GM19099 (cell line): ENCODE results near the gene SPTBN5.

Experiments used
- POLR2A ChIP-seq: IDR thresholded peaks from 3 replicates; pipeline ENCODE4 v1.6.1; 2011; ENCODE audit warnings: low read depth; ENCODE audit not compliant: insufficient read length; ENCODE audit errors: extremely low read depth

The SPTBN5 gene

GRCh38 chr15:41816788-41817187, 77.1 kb downstream of the SPTBN5 start:
- no peak for TF ChIP-seq POLR2A

DNA sequence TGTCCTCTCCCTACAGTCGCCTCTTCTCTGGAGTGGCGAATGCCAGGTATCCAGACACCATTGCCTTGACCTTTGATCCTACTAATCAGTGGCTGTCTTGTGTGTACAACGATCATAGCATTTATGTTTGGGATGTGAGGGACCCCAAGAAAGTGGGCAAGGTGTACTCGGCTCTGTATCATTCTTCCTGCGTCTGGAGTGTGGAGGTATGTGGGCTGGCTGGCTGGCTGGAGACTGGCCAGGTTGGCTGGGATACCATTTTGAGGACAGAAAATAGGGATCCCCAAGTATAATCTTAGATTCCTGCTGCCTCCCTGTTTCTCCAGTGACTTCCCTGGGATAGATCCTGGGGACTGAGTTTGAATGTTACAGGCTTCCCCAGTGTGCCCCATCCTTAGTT, 79.3 kb downstream of the SPTBN5 start:
- no peak for TF ChIP-seq POLR2A

- no peak for TF ChIP-seq POLR2A
Measured at GRCh38 chr15:41813426-41813825, 80.4 kb downstream of the SPTBN5 start.

- no peak for TF ChIP-seq POLR2A
Measured at GRCh38 chr15:41812820-41813375, 81.0 kb downstream of the SPTBN5 start.

- no peak for TF ChIP-seq POLR2A
Measured at GRCh38 chr15:41811432-41812195, 82.2 kb downstream of the SPTBN5 start.

GRCh38 chr15:41810651-41811431, 83.0 kb downstream of the SPTBN5 start:
- no peak for TF ChIP-seq POLR2A

- TF ChIP-seq POLR2A: no peak
Measured at GRCh38 chr15:41809526-41810220, 84.2 kb downstream of the SPTBN5 start.

DNA sequence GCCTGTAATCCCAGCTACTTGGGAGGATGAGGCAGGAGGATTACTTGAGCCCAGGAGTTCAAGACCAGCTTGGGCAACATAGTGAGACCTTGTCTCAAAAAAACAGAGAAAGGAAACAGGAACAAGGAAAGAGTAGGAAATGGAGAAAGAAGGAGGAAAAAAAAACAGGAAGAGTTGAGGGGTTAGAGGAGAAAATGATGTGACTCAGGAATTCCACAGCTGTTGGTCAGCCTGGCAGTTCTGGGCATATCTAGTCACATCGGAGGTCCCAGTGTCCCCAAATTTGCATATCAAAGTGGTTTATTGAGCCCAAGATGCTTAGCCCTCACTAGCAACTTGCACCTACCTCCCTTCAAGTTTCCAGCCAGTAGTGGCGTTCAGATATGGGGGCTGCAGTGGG, 84.7 kb downstream of the SPTBN5 start:
- no peak for TF ChIP-seq POLR2A

DNA sequence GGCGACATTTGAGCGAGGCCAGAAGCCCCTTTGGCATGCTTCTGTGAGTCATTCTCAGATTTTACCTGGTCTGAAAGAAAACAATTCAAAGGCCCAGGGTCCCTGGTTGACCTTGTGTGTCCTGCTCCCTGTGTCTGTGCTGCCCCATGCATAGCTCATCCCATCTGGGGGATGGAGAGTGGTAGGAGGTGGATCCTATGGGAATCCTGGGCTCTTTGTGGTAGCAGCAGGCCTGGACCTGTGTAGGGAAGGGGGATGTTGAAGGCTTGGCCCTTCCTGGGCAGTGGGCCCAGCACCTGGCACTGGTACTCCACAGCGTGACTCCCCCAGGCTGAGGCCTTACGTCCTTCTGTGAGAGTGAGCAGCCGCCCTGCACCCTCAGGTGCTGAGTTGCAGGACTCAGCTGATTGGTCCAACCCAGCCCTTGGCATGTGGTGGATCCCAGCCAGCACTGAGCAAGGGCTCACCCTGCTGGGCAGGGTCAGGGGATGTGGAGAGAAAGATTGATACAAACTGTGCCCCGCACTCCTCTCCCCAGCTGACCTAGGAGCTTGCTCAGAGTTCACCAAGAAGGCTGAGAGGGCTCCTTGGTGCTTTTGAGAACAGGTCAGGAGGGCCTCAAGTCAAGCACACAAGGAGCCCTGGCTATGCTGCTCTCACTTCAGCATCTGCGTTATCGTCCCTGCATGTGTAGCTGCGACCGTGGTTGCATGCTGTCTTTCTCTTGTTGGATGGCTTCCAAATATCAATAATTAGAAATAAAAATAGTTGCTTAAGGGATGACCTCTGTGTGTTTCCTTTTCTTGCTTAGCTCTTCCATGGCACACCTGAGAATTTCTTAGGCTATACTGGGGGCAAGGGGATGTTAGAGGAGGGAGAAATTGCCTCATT, 87.3 kb downstream of the SPTBN5 start:
- no peak for TF ChIP-seq POLR2A

- no peak for TF ChIP-seq POLR2A
Measured at GRCh38 chr15:41805711-41806110, 88.1 kb downstream of the SPTBN5 start.

GRCh38 chr15:41804916-41805666, 88.8 kb downstream of the SPTBN5 start:
- no peak for TF ChIP-seq POLR2A

- no peak for TF ChIP-seq POLR2A
Measured at GRCh38 chr15:41804361-41804760, 89.5 kb downstream of the SPTBN5 start.

- no peak for TF ChIP-seq POLR2A
Measured at GRCh38 chr15:41801850-41802455, 91.9 kb downstream of the SPTBN5 start.
